AG09309 (cell line): ENCODE results near the gene JAKMIP1.

Experiments used
- DNase-seq: peaks from one replicate; pipeline ENCODE4 v3.0.0-alpha.2; 2010; ENCODE audit warnings: low read depth
- H3K4me3 ChIP-seq: 2 replicates; pipeline ENCODE4 v1.5.1; 2011; ENCODE audit warnings: mild to moderate bottlenecking, low read depth, low read length, moderate library complexity; ENCODE audit not compliant: control insufficient read depth
- CTCF ChIP-seq: IDR thresholded peaks from 2 replicates; pipeline ENCODE4 v1.5.1; 2011; ENCODE audit warnings: mild to moderate bottlenecking, low read depth, low read length, inconsistent platforms; ENCODE audit not compliant: insufficient read depth, control insufficient read depth; ENCODE audit errors: missing control alignments

The JAKMIP1 gene

GRCh38 chr4:6125103-6125651, 75.2 kb downstream of the JAKMIP1 start:
- H3K4me3 ChIP-seq: no peak overlapping the region
- DNase-seq: no peak
- no peak for TF ChIP-seq CTCF

GRCh38 chr4:6124386-6125102, 75.8 kb downstream of the JAKMIP1 start:
- H3K4me3 ChIP-seq: no peak overlapping the region
- no peak for DNase-seq
- TF ChIP-seq CTCF: no peak

- H3K4me3 ChIP-seq: no peak overlapping the region
- no peak for DNase-seq
- no peak for TF ChIP-seq CTCF
Measured at GRCh38 chr4:6123976-6124375, 76.4 kb downstream of the JAKMIP1 start.

- no peak for DNase-seq
- no peak overlapping the region for H3K4me3 ChIP-seq
- TF ChIP-seq CTCF: no peak
Measured at GRCh38 chr4:6123541-6123940, 76.8 kb downstream of the JAKMIP1 start.

GRCh38 chr4:6123116-6123515, 77.2 kb downstream of the JAKMIP1 start:
- no peak for DNase-seq
- no peak for TF ChIP-seq CTCF
- H3K4me3 ChIP-seq: no peak overlapping the region

- H3K4me3 ChIP-seq: no peak overlapping the region
- no peak for TF ChIP-seq CTCF
- DNase-seq: no peak
Measured at GRCh38 chr4:6122496-6122895, 77.9 kb downstream of the JAKMIP1 start.
